Ureter (tissue), 1 donor: ENCODE data around the gene IFIT1B. TPM values are rescaled to one million over a fixed set of nuclear protein-coding genes. Genes with fewer than 3 reads are reported as not detected.
A peak's percentile ranks its signal among the peaks of the same experiment; 100 is the strongest.
"Not testable (repeated sequence)": the region's sequence is repeated elsewhere in the genome, so short reads cannot be mapped to it uniquely, and the experiment has no call there.

Experiments used
- DNase-seq: peaks from one replicate; pipeline ENCODE4 v3.0.0-alpha.2; 2020; ENCODE audit warnings: low spot score
- total RNA-seq: library from RNA; stranded (reverse); gene quantifications from one replicate; pipeline ENCODE4 v1.2.4, GENCODE V29; 2023
- donor health status: DM: yes; HTN: yes; CAD: no.

The IFIT1B gene
- total RNA-seq = not detected

GRCh38 chr10:89377705-89378637 lies at the start of gene IFIT1B:
TSS of gene IFIT1B (plus strand) at chr10:89378056. CDS start at chr10:89378136, 80 bp downstream.
- DNase-seq = no peak

GRCh38 chr10:89329151-89329550 lies 48.7 kb upstream of the IFIT1B start:
- DNase-seq = no peak

GRCh38 chr10:89330014-89330413 lies 47.8 kb upstream of the IFIT1B start:
- not testable (repeated sequence) for DNase-seq

GRCh38 chr10:89330537-89331212 lies 47.2 kb upstream of the IFIT1B start:
- no peak for DNase-seq

GRCh38 chr10:89331487-89332122 lies 46.3 kb upstream of the IFIT1B start:
- not testable (repeated sequence) for DNase-seq

GRCh38 chr10:89332123-89332633 lies 45.7 kb upstream of the IFIT1B start:
- no peak for DNase-seq

- DNase-seq = no peak
Measured at GRCh38 chr10:89335226-89335625, 42.6 kb upstream of the IFIT1B start.

GRCh38 chr10:89336241-89336640 lies 41.6 kb upstream of the IFIT1B start:
- no peak for DNase-seq

- DNase-seq = no peak
Measured at GRCh38 chr10:89337484-89337883, 40.4 kb upstream of the IFIT1B start.

- DNase-seq = no peak
Measured at GRCh38 chr10:89338713-89339112, 39.1 kb upstream of the IFIT1B start.

GRCh38 chr10:89339875-89340274 lies 38.0 kb upstream of the IFIT1B start:
- no peak for DNase-seq

- no peak for DNase-seq
Measured at GRCh38 chr10:89341649-89342048, 36.2 kb upstream of the IFIT1B start.

- DNase-seq = peak; percentile 80
Measured at GRCh38 chr10:89342206-89342958, 35.5 kb upstream of the IFIT1B start.

- no peak for DNase-seq
Measured at GRCh38 chr10:89343089-89343767, 34.6 kb upstream of the IFIT1B start.

- DNase-seq = no peak
Measured at GRCh38 chr10:89344156-89344555, 33.7 kb upstream of the IFIT1B start.

- DNase-seq = no peak
Measured at GRCh38 chr10:89345367-89346000, 32.4 kb upstream of the IFIT1B start.

- DNase-seq = no peak
Measured at GRCh38 chr10:89346405-89347254, 31.2 kb upstream of the IFIT1B start.

GRCh38 chr10:89347701-89348457 lies 30.0 kb upstream of the IFIT1B start:
- no peak for DNase-seq

- DNase-seq = no peak
Measured at GRCh38 chr10:89348481-89348880, 29.4 kb upstream of the IFIT1B start.
